ENCODE measurements around the gene MUC3A. TPM values are rescaled to one million over a fixed set of nuclear protein-coding genes. Genes with fewer than 3 reads are reported as not detected.
"Not testable (repeated sequence)": the region's sequence is repeated elsewhere in the genome, so short reads cannot be mapped to it uniquely, and the experiment has no call there.

MUC3A gene
- polyA plus RNA-seq (ENCODE audit: insufficient read length), result 0.10 TPM

- no peak for DNase-seq (ENCODE audit: low read depth)
Observed at GRCh38 chr7:100949227-100949932, at the start of gene MUC3A. Gene MUC3A (plus strand): TSS chr7:100949534. CDS start chr7:100949625, 91 bp downstream.

GRCh38 chr7:100900978-100901377, 48.4 kb upstream of the MUC3A start:
- DNase-seq (ENCODE audit: low read depth), result no peak

GRCh38 chr7:100901921-100902332, 47.4 kb upstream of the MUC3A start:
- no peak for DNase-seq (ENCODE audit: low read depth)

GRCh38 chr7:100902638-100903037, 46.7 kb upstream of the MUC3A start:
- DNase-seq (ENCODE audit: low read depth), result no peak

GRCh38 chr7:100908512-100908911, 40.8 kb upstream of the MUC3A start:
- no peak for DNase-seq (ENCODE audit: low read depth)

- not testable (repeated sequence) for DNase-seq (ENCODE audit: low read depth)
Observed at GRCh38 chr7:100910443-100910842, 38.9 kb upstream of the MUC3A start.

GRCh38 chr7:100911484-100911883, 37.9 kb upstream of the MUC3A start:
- no peak for DNase-seq (ENCODE audit: low read depth)

- no peak for DNase-seq (ENCODE audit: low read depth)
Observed at GRCh38 chr7:100914208-100914878, 35.0 kb upstream of the MUC3A start.

- no peak for DNase-seq (ENCODE audit: low read depth)
Observed at GRCh38 chr7:100914879-100915447, 34.4 kb upstream of the MUC3A start.

- not testable (repeated sequence) for DNase-seq (ENCODE audit: low read depth)
Observed at GRCh38 chr7:100919335-100919734, 30.0 kb upstream of the MUC3A start.

- not testable (repeated sequence) for DNase-seq (ENCODE audit: low read depth)
Observed at GRCh38 chr7:100919779-100920437, 29.4 kb upstream of the MUC3A start.

- no peak for DNase-seq (ENCODE audit: low read depth)
Observed at GRCh38 chr7:100921039-100921438, 28.3 kb upstream of the MUC3A start.

GRCh38 chr7:100923616-100924015, 25.7 kb upstream of the MUC3A start:
- not testable (repeated sequence) for DNase-seq (ENCODE audit: low read depth)

- no peak for DNase-seq (ENCODE audit: low read depth)
Observed at GRCh38 chr7:100929808-100930174, 19.5 kb upstream of the MUC3A start.

GRCh38 chr7:100933734-100934133, 15.6 kb upstream of the MUC3A start:
- no peak for DNase-seq (ENCODE audit: low read depth)

GRCh38 chr7:100935381-100935780, 14.0 kb upstream of the MUC3A start:
- DNase-seq (ENCODE audit: low read depth), result not testable (repeated sequence)

GRCh38 chr7:100936167-100936566, 13.2 kb upstream of the MUC3A start:
- not testable (repeated sequence) for DNase-seq (ENCODE audit: low read depth)

- no peak for DNase-seq (ENCODE audit: low read depth)
Observed at GRCh38 chr7:100942045-100942774, 7.1 kb upstream of the MUC3A start.

GRCh38 chr7:100943693-100944092, 5.6 kb upstream of the MUC3A start:
- DNase-seq (ENCODE audit: low read depth), result no peak

GRCh38 chr7:100944138-100944537, 5.2 kb upstream of the MUC3A start:
- DNase-seq (ENCODE audit: low read depth), result no peak

- no peak for DNase-seq (ENCODE audit: low read depth)
Observed at GRCh38 chr7:100946111-100946510, 3.2 kb upstream of the MUC3A start.

Measured in forelimb muscle (tissue), 1 donor.